HepG2 (cell line): ENCODE data around the gene ARMC5. TPM values are rescaled to one million over a fixed set of nuclear protein-coding genes. Genes with fewer than 3 reads are reported as not detected.

Source experiments
- CBX2 ChIP-seq, 2 experiments: fragments of 200-600 bp in 1 of 2; sonication (generic); formaldehyde crosslinking in 1 of 2; IDR thresholded peaks; 2 replicates each; pipeline versions ENCODE4 v1.7.0 to v1.8.1; 2018 to 2022; ENCODE audit warnings: low read depth in 2 of 2, low read length in 1 of 2, mild to moderate bottlenecking in 1 of 2, missing genetic modification reagents in 1 of 2
- CCAR2 ChIP-seq: fragments of 200-400 bp; formaldehyde crosslinking; optimal IDR thresholded peaks from 2 replicates; pipeline ENCODE3; 2018; ENCODE audit warnings: low read depth, mild to moderate bottlenecking, low read length, moderate library complexity
- FOXO1 ChIP-seq: sonication (generic); formaldehyde crosslinking; IDR thresholded peaks from 2 replicates; pipeline ENCODE4 v1.4.0; 2020; ENCODE audit warnings: missing genetic modification reagents
- HNF4A ChIP-seq: sonication (generic); formaldehyde crosslinking; IDR thresholded peaks from 2 replicates; pipeline ENCODE4 v1.4.0; 2020; ENCODE audit warnings: missing genetic modification reagents
- IRF2 ChIP-seq: IDR thresholded peaks from 2 replicates; pipeline ENCODE4 v1.6.1; 2018; ENCODE audit warnings: missing genetic modification reagents, missing compliant biosample characterization
- JDP2 ChIP-seq: sonication (generic); formaldehyde crosslinking; IDR thresholded peaks from 2 replicates; pipeline ENCODE4 v1.8.1; 2022; ENCODE audit warnings: missing genetic modification reagents, borderline replicate concordance
- SIN3A ChIP-seq: IDR thresholded peaks from 2 replicates; pipeline ENCODE4 v1.6.1; 2011; ENCODE audit warnings: low read depth, mild to moderate bottlenecking, control low read depth, low read length, borderline replicate concordance
- SSRP1 ChIP-seq: IDR thresholded peaks from 2 replicates; pipeline ENCODE4 v1.6.1; 2016; ENCODE audit warnings: control low read depth
- TARDBP ChIP-seq: sonication (generic); formaldehyde crosslinking; IDR thresholded peaks from 2 replicates; pipeline ENCODE4 v1.8.0; 2022; ENCODE audit warnings: mild to moderate bottlenecking, missing genetic modification reagents
- ZNF17 ChIP-seq: sonication (generic); formaldehyde crosslinking; IDR thresholded peaks from 2 replicates; pipeline ENCODE4 v1.5.0; 2020; ENCODE audit warnings: mild to moderate bottlenecking, missing genetic modification reagents
- ZNF20 ChIP-seq: sonication (generic); formaldehyde crosslinking; IDR thresholded peaks from 2 replicates; pipeline ENCODE4 v1.4.0; 2020; ENCODE audit warnings: mild to moderate bottlenecking, moderate library complexity, missing genetic modification reagents
- ZNF724P ChIP-seq: sonication (generic); formaldehyde crosslinking; IDR thresholded peaks from 2 replicates; pipeline ENCODE4 v1.8.0; 2022; ENCODE audit warnings: missing genetic modification reagents, borderline replicate concordance
- ZNF790 ChIP-seq: sonication (generic); formaldehyde crosslinking; IDR thresholded peaks from 2 replicates; pipeline ENCODE4 v1.8.0; 2022; ENCODE audit warnings: missing genetic modification reagents, mild to moderate bottlenecking, borderline replicate concordance
- ZSCAN9 ChIP-seq: IDR thresholded peaks from 2 replicates; pipeline ENCODE4 v1.6.1; 2016; ENCODE audit warnings: borderline replicate concordance
- polyA plus RNA-seq, 8 experiments: library from polyadenylated mRNA; depleted of rRNA in 3 of 8; stranded (reverse) in 7 of 8; unstranded in 1 of 8; fragments of >200 nt; fragmentation: Illumina TruSeq in 4 of 8; extraction: Trizol in 4 of 8; gene quantifications; 2 replicates each; pipeline versions ENCODE4 v1.2.1 to v1.2.3, GENCODE V29; 2011 to 2016; ENCODE audit warnings: low read depth in 4 of 8, missing spikeins in 1 of 8, mixed read lengths in 1 of 8; ENCODE audit not compliant: insufficient read depth in 1 of 8
- total RNA-seq, 5 experiments: library from RNA; depleted of rRNA; stranded (reverse); fragments of >200 nt; fragmentation: Illumina TruSeq; extraction: Trizol; gene quantifications; 2 replicates each; pipeline ENCODE4 v1.2.3, GENCODE V29; 2016; ENCODE audit warnings: low read depth in 1 of 5
- TF ChIP-seq, protein P1 (sequence below): sonication (generic); formaldehyde crosslinking; IDR thresholded peaks from 2 replicates; pipeline ENCODE4 v1.4.0; 2020; ENCODE audit warnings: missing genetic modification reagents
- TF ChIP-seq, protein P2 (sequence below): sonication (generic); formaldehyde crosslinking; IDR thresholded peaks from 2 replicates; pipeline ENCODE4 v1.8.1; 2023; ENCODE audit warnings: mild to moderate bottlenecking, moderate library complexity, missing genetic modification reagents
- TF ChIP-seq, protein P3 (sequence below): sonication (generic); formaldehyde crosslinking; IDR thresholded peaks from 2 replicates; pipeline ENCODE4 v1.8.0; 2022; ENCODE audit warnings: missing genetic modification reagents, mild to moderate bottlenecking, moderate library complexity, borderline replicate concordance
- TF ChIP-seq, protein P4 (sequence below): conservative IDR thresholded peaks from 2 replicates; pipeline ENCODE4 v1.6.1; 2018; ENCODE audit warnings: missing genetic modification reagents
- TF ChIP-seq, protein P5 (sequence below): sonication (generic); formaldehyde crosslinking; IDR thresholded peaks from 2 replicates; pipeline ENCODE4 v1.4.0; 2020; ENCODE audit warnings: missing genetic modification reagents

Gene ARMC5
- total and polyA plus RNA-seq, 2 of the 13 experiments (the other 11 are each of a cell fraction or from before 2014, with no cell fraction given) = 10.8 to 22.3 TPM

DNA sequence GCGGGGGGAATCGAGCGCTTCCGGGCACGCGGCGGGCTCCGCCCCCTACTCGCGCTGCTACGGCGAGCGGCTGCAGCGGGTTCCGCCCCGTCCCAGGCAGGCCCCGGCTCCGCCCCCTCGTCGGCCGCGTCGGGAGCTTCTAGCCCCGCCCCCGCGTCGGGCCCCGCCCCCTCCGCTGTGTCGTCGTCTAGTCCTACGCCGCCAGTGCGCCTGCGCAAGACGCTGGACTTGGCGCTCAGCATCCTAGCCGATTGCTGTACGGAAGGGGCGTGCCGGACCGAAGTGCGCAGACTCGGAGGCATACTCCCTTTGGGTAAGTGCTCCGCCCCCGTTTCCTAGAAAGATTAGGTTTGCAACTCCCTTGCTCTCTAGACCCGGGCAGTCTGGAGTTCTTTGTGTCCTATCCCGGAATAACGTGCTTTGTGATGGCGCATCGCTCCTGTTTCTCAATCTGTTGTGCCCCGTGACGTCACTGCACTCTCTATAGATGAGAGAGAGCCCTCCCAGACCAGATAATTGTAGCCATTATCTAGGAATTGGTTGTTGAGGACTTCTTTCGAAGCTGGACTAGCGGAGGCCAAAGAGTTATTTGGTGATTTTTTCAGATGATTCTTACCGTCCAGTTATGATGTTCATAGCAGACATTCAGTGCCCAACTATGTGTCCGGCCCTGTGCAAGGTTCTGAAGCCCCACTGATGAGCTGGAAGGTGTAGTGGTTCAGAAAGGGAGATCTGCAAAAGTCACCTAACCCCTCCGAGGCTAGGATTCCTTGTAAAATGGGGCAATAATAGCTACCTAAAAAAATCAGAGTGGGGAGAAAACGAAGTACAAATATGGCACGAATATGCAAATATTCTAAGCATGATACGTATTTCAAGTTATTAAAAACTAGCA lies 633 bp downstream of the ARMC5 start (continued):
- TF ChIP-seq, protein P1, sequence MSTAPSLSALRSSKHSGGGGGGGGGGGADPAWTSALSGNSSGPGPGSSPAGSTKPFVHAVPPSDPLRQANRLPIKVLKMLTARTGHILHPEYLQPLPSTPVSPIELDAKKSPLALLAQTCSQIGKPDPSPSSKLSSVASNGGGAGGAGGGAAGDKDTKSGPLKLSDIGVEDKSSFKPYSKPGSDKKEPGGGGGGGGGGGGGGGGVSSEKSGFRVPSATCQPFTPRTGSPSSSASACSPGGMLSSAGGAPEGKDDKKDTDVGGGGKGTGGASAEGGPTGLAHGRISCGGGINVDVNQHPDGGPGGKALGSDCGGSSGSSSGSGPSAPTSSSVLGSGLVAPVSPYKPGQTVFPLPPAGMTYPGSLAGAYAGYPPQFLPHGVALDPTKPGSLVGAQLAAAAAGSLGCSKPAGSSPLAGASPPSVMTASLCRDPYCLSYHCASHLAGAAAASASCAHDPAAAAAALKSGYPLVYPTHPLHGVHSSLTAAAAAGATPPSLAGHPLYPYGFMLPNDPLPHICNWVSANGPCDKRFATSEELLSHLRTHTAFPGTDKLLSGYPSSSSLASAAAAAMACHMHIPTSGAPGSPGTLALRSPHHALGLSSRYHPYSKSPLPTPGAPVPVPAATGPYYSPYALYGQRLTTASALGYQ (CRISPR knock-in tag) = peak; percentile 54; the same call in 1 of the 2 replicates
- TF ChIP-seq, protein P2, sequence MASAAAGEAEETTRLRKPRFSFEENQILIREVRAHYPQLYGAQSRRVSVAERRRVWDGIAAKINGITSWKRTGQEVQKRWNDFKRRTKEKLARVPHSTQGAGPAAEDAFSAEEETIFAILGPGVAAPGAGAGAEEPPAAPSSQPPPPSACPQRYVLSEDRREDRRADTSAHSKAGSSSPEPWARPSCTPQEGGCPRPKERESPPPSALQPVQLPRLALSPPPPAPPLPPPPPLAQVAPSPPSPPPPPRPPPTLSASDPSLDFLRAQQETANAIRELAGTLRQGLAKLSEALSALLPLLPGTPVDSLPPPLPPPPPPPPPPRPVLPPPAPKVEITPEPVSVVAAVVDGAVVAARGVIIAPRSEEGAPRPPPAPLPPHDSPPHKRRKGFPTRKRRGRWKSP (CRISPR knock-in tag) = peak; percentile 9; the same call in 1 of the 2 replicates
- TF ChIP-seq SSRP1 (peak; percentile 68; the same call in 1 of the 2 replicates), ZNF790 (peak; percentile 61; the same call in 1 of the 2 replicates), ZNF724P (0 out of 2 replicates have a peak, but pooled peaks have one; percentile 15), IRF2 (CRISPR knock-in tag) (no peak), CBX2 (IDR thresholded peaks at IDR 0.05; ENCODE audit: low read depth, low read length) (no peak), CBX2 (CRISPR knock-in tag; IDR thresholded peaks at IDR 0.05; ENCODE audit: low read depth) (no peak), SIN3A (peak; percentile 49; the same call in 1 of the 2 replicates), CCAR2 (no peak), ZSCAN9 (no peak), JDP2 (CRISPR knock-in tag) (no peak), ZNF20 (no peak), TARDBP (0 out of 2 replicates have a peak, but pooled peaks have one; percentile 14), ZNF17 (CRISPR knock-in tag) (no peak), HNF4A (CRISPR knock-in tag) (0 out of 2 replicates have a peak, but pooled peaks have one; percentile 38), FOXO1 (CRISPR knock-in tag) (no peak; the same call in 1 of the 2 replicates)
- TF ChIP-seq, protein P3, sequence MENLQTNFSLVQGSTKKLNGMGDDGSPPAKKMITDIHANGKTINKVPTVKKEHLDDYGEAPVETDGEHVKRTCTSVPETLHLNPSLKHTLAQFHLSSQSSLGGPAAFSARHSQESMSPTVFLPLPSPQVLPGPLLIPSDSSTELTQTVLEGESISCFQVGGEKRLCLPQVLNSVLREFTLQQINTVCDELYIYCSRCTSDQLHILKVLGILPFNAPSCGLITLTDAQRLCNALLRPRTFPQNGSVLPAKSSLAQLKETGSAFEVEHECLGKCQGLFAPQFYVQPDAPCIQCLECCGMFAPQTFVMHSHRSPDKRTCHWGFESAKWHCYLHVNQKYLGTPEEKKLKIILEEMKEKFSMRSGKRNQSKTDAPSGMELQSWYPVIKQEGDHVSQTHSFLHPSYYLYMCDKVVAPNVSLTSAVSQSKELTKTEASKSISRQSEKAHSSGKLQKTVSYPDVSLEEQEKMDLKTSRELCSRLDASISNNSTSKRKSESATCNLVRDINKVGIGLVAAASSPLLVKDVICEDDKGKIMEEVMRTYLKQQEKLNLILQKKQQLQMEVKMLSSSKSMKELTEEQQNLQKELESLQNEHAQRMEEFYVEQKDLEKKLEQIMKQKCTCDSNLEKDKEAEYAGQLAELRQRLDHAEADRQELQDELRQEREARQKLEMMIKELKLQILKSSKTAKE = no peak
- TF ChIP-seq, protein P4, sequence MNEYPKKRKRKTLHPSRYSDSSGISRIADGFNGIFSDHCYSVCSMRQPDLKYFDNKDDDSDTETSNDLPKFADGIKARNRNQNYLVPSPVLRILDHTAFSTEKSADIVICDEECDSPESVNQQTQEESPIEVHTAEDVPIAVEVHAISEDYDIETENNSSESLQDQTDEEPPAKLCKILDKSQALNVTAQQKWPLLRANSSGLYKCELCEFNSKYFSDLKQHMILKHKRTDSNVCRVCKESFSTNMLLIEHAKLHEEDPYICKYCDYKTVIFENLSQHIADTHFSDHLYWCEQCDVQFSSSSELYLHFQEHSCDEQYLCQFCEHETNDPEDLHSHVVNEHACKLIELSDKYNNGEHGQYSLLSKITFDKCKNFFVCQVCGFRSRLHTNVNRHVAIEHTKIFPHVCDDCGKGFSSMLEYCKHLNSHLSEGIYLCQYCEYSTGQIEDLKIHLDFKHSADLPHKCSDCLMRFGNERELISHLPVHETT (CRISPR knock-in tag) = no peak
- TF ChIP-seq, protein P5, sequence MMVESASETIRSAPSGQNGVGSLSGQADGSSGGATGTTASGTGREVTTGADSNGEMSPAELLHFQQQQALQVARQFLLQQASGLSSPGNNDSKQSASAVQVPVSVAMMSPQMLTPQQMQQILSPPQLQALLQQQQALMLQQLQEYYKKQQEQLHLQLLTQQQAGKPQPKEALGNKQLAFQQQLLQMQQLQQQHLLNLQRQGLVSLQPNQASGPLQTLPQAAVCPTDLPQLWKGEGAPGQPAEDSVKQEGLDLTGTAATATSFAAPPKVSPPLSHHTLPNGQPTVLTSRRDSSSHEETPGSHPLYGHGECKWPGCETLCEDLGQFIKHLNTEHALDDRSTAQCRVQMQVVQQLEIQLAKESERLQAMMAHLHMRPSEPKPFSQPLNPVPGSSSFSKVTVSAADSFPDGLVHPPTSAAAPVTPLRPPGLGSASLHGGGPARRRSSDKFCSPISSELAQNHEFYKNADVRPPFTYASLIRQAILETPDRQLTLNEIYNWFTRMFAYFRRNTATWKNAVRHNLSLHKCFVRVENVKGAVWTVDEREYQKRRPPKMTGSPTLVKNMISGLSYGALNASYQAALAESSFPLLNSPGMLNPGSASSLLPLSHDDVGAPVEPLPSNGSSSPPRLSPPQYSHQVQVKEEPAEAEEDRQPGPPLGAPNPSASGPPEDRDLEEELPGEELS (CRISPR knock-in tag) = 0 out of 2 replicates have a peak, but pooled peaks have one; percentile 20
